OCI-LY3 (cell line): Measurements from ENCODE around the gene HEMK1.

Experiments used
- H2AFZ ChIP-seq: fragments of 200-600, 300-600 bp; shearing (Covaris generic); 2 replicates; pipeline ENCODE4 v1.6.0; 2014; ENCODE audit warnings: antibody characterized with exemption, low read depth, low read length
- H3K27ac ChIP-seq: fragments of 200-600, 300-600 bp; sonication (generic); 2 replicates; pipeline ENCODE4 v1.5.1; 2014; ENCODE audit warnings: mild to moderate bottlenecking, low read length, moderate library complexity, mixed read lengths
- H3K27me3 ChIP-seq: fragments of 200-600, 300-600 bp; sonication (generic); 2 replicates; pipeline ENCODE4 v1.6.1; 2014; ENCODE audit warnings: low read depth, low read length, mixed read lengths
- H3K36me3 ChIP-seq: fragments of 200-600, 300-600 bp; sonication (generic); replicated peaks from 2 replicates; pipeline ENCODE3; 2014; ENCODE audit warnings: low read depth, low read length, mixed read lengths
- H3K4me1 ChIP-seq: fragments of 300-600, 200-600 bp; sonication (generic); 2 replicates; pipeline ENCODE4 v1.6.1; 2014; ENCODE audit warnings: low read length, mixed read lengths
- H3K4me2 ChIP-seq: fragments of 200-600, 300-600 bp; sonication (generic); 2 replicates; pipeline ENCODE4 v1.6.1; 2014; ENCODE audit warnings: low read length, mixed read lengths
- H3K4me3 ChIP-seq: fragments of 300-600, 200-600 bp; sonication (generic); 2 replicates; pipeline ENCODE4 v1.5.1; 2014; ENCODE audit warnings: antibody characterized with exemption, mild to moderate bottlenecking, low read length, moderate library complexity
- H3K79me2 ChIP-seq: fragments of 300-600, 200-600 bp; shearing (Covaris generic); 2 replicates; pipeline ENCODE4 v1.6.1; 2014; ENCODE audit warnings: mild to moderate bottlenecking, low read length, mixed read lengths
- H3K9ac ChIP-seq: fragments of 300-600, 200-600 bp; shearing (Covaris generic); 2 replicates; pipeline ENCODE4 v1.6.0; 2014; ENCODE audit warnings: mild to moderate bottlenecking, low read length, moderate library complexity
- H3K9me3 ChIP-seq: fragments of 200-600, 300-600 bp; shearing (Covaris generic); 2 replicates; pipeline ENCODE4 v1.6.1; 2014; ENCODE audit warnings: low read length, mixed read lengths; ENCODE audit not compliant: insufficient read depth
- H4K20me1 ChIP-seq: fragments of 200-600, 300-600 bp; sonication (generic); 2 replicates; pipeline ENCODE4 v1.6.1; 2016; ENCODE audit warnings: low read length, mixed read lengths; ENCODE audit not compliant: insufficient read depth
- CTCF ChIP-seq: fragments of 200-600, 300-600 bp; sonication (generic); IDR thresholded peaks from 2 replicates; pipeline ENCODE4 v1.5.1; 2014; ENCODE audit warnings: antibody characterized with exemption, low read length, low read depth
- EZH2phosphoT487 ChIP-seq: fragments of 200-600 bp; shearing (Covaris generic); IDR thresholded peaks from 2 replicates; pipeline ENCODE4 v1.6.1; 2018; ENCODE audit warnings: antibody characterized with exemption, mixed run types, low read depth

The HEMK1 gene

DNA sequence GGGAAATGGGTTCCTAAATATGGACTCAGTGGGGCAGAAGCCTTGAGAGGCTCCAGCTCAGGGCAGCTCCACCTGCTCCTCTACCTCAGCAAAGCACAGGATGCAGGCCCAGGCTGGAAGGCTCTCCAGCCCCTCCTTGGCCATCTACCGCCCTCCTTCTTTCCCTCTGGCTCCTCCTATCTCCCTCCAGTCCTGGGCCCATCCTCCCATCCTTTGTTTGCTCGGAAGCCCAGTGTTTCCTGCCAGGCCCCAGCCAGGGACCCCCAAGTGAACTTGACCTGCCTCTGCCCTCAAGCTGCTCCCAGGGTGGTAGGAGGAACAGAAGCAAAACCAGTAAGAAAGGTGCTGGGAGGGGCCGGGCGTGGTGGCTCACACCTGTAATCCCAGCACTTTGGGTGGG lies 67.7 kb downstream of the HEMK1 start:
- Histone ChIP-seq H3K79me2 (peaks cover 22% of the 10 kb centered on the region; the same call in 1 of the 2 replicates), H3K4me3 (no peak overlapping the region), H3K27me3 (no peaks in the 10 kb centered on the region), H3K36me3 (peaks cover 13% of the 10 kb centered on the region), H3K4me1 (no peaks in the 10 kb centered on the region), H3K9ac (no peak overlapping the region), H2AFZ (no peak overlapping the region), H3K9me3 (no peaks in the 10 kb centered on the region), H3K4me2 (no peak overlapping the region), H4K20me1 (peaks cover 22% of the 10 kb centered on the region; the same call in 1 of the 2 replicates), H3K27ac (no peak overlapping the region)
- TF ChIP-seq CTCF (no peak), EZH2phosphoT487 (no peak)

DNA sequence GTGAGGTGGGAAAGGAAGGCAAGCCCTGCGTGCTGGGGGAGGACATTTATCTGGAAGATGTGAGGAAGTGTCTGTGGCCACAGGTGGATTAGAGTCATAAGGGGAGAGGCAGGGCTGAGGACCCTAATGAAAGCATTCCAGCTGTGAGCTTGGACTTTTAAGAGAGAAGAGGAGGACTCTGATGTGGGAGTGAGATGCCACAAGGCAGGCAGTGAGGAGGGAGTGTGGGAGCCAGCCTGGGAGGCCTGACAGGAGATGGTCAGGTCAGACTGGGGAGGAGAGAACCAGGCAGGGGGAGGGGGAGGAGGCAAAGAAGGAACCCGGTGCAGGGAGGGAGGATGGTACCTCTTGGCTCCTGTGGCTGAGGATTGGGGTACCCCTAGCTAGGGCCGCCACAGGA lies 68.6 kb downstream of the HEMK1 start:
- no peaks in the 10 kb centered on the region for H3K9me3 ChIP-seq
- peaks cover 16% of the 10 kb centered on the region; the same call in 1 of the 2 replicates for H4K20me1 ChIP-seq
- no peak overlapping the region for H3K4me2 ChIP-seq
- peaks cover 16% of the 10 kb centered on the region for H3K36me3 ChIP-seq
- no peak overlapping the region for H3K9ac ChIP-seq
- no peak overlapping the region for H3K4me3 ChIP-seq
- no peak overlapping the region for H2AFZ ChIP-seq
- H3K27ac ChIP-seq = no peak overlapping the region
- no peaks in the 10 kb centered on the region for H3K27me3 ChIP-seq
- no peaks in the 10 kb centered on the region for H3K4me1 ChIP-seq
- TF ChIP-seq EZH2phosphoT487 (no peak), CTCF (no peak)
- peaks cover 18% of the 10 kb centered on the region; the same call in 1 of the 2 replicates for H3K79me2 ChIP-seq

DNA sequence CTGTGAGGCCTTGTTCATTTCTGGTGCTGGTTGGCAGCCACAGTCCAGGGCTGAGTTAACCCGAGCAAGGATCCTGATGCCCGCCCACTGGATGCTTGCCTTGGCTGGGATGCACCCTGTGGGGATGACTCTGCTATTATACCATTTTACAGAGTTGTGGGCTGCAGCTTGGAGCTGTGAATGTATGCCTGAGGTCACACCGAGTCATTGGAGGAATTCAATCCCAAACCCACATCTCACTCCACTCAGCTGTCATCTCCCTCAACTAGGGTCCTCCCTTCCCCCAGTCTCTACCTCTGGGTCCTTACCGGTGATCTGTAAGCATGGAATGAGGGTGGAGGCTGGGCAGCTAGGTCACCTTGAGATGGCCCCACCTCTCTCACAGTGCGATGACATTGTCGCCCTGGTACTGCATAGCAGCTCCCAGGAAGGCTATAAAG lies 69.8 kb downstream of the HEMK1 start:
- peaks cover 10% of the 10 kb centered on the region; the same call in 1 of the 2 replicates for H3K79me2 ChIP-seq
- no peaks in the 10 kb centered on the region for H3K9me3 ChIP-seq
- H3K9ac ChIP-seq = no peak overlapping the region
- no peak overlapping the region for H3K4me3 ChIP-seq
- no peaks in the 10 kb centered on the region for H3K27me3 ChIP-seq
- TF ChIP-seq EZH2phosphoT487 = no peak
- no peak overlapping the region for H3K27ac ChIP-seq
- H2AFZ ChIP-seq = no peak overlapping the region
- H3K36me3 ChIP-seq = peaks cover 20% of the 10 kb centered on the region
- H3K4me2 ChIP-seq = no peak overlapping the region
- peaks cover 8% of the 10 kb centered on the region; the same call in 1 of the 2 replicates for H4K20me1 ChIP-seq
- H3K4me1 ChIP-seq = no peaks in the 10 kb centered on the region

GRCh38 chr3:50642382-50642781 lies 73.1 kb downstream of the HEMK1 start:
- H2AFZ ChIP-seq = no peak overlapping the region
- no peaks in the 10 kb centered on the region for H3K27me3 ChIP-seq
- no peaks in the 10 kb centered on the region for H3K4me1 ChIP-seq
- no peak overlapping the region for H3K4me2 ChIP-seq
- no peak overlapping the region for H3K27ac ChIP-seq
- H3K9ac ChIP-seq = no peak overlapping the region
- no peak overlapping the region for H3K4me3 ChIP-seq
- no peak for TF ChIP-seq CTCF
- no peaks in the 10 kb centered on the region for H3K79me2 ChIP-seq
- peaks cover 32% of the 10 kb centered on the region for H3K36me3 ChIP-seq
- no peaks in the 10 kb centered on the region for H3K9me3 ChIP-seq
- H4K20me1 ChIP-seq = peaks cover 4% of the 10 kb centered on the region; the same call in 1 of the 2 replicates
